CD8-positive, alpha-beta memory T cell (primary cell): Measurements from ENCODE around the gene ADGRG7. TPM values are rescaled to one million over a fixed set of nuclear protein-coding genes. Genes with fewer than 3 reads are reported as not detected.

ENCODE experiments used
- CTCF ChIA-PET: fragments of 350-600 bp; sonication (Branson Sonifier 250); formaldehyde crosslinking; loops from one replicate; lab custom pipeline; 2021; ENCODE audit warnings: antibody characterized with exemption; lab: Charles Lee
- POLR2A ChIA-PET: fragments of 350-600 bp; sonication (Branson Sonifier 250); formaldehyde crosslinking; loops from one replicate; lab custom pipeline; 2021; ENCODE audit warnings: antibody characterized with exemption; lab: Charles Lee
- DNase-seq, 5 donors: peaks; one replicate each; pipeline versions ENCODE4 v3.0.0 to v3.0.0-alpha.2; 2020 to 2022; ENCODE audit warnings: mixed read lengths in 1 of 5
- H3K27ac ChIP-seq: one replicate; pipeline ENCODE4 v1.7.0; 2013; ENCODE audit warnings: low read depth, mild to moderate bottlenecking, low read length, moderate library complexity
- H3K27me3 ChIP-seq: 2 replicates; pipeline ENCODE4 v1.7.0; 2013; ENCODE audit warnings: low read length, mild to moderate bottlenecking; ENCODE audit not compliant: insufficient read depth, poor library complexity, severe bottlenecking
- H3K36me3 ChIP-seq: 2 replicates; pipeline ENCODE4 v1.7.0; 2013; ENCODE audit warnings: mild to moderate bottlenecking, low read length, moderate library complexity; ENCODE audit not compliant: insufficient read depth
- H3K4me1 ChIP-seq: 2 replicates; pipeline ENCODE4 v1.7.0; 2013; ENCODE audit warnings: mild to moderate bottlenecking, low read length, moderate library complexity; ENCODE audit not compliant: insufficient read depth
- H3K4me3 ChIP-seq: 2 replicates; pipeline ENCODE4 v1.7.0; 2013; ENCODE audit warnings: mild to moderate bottlenecking, low read length
- H3K9me3 ChIP-seq: 2 replicates; pipeline ENCODE4 v1.7.0; 2013; ENCODE audit warnings: mild to moderate bottlenecking, low read length
- H3K27ac Mint-ChIP-seq, 8 donors: one replicate each; pipeline ENCODE4 v1.8.0; 2020 to 2021; ENCODE audit warnings: mixed read lengths in 8 of 8, mild to moderate bottlenecking in 6 of 8, inconsistent platforms in 3 of 8, moderate library complexity in 3 of 8
- H3K27me3 Mint-ChIP-seq, 2 donors: one replicate each; pipeline ENCODE4 v1.8.0; 2020 to 2021; ENCODE audit warnings: mixed read lengths in 2 of 2, mild to moderate bottlenecking in 1 of 2, moderate library complexity in 1 of 2
- H3K36me3 Mint-ChIP-seq, 3 donors: one replicate each; pipeline ENCODE4 v1.8.0; 2020 to 2021; ENCODE audit warnings: mixed read lengths in 3 of 3, inconsistent platforms in 1 of 3, mild to moderate bottlenecking in 1 of 3
- H3K4me1 Mint-ChIP-seq, 3 donors: one replicate each; pipeline ENCODE4 v1.8.0; 2020 to 2021; ENCODE audit warnings: mixed read lengths in 3 of 3, inconsistent platforms in 1 of 3, mild to moderate bottlenecking in 1 of 3
- H3K4me3 Mint-ChIP-seq, 7 donors: one replicate each; pipeline ENCODE4 v1.8.0; 2020 to 2021; ENCODE audit warnings: mixed read lengths in 7 of 7, mild to moderate bottlenecking in 6 of 7, moderate library complexity in 4 of 7, inconsistent platforms in 2 of 7
- H3K9me3 Mint-ChIP-seq, 5 donors: one replicate each; pipeline ENCODE4 v1.8.0; 2020 to 2022; ENCODE audit warnings: mixed read lengths in 5 of 5, mild to moderate bottlenecking in 3 of 5, moderate library complexity in 2 of 5, inconsistent platforms in 1 of 5
- polyA plus RNA-seq: library from polyadenylated mRNA; unstranded; fragments of 300-500 nt; fragmentation: Illumina TruSeq; gene quantifications from one replicate; pipeline ENCODE4 v1.2.3, GENCODE V29; 2021
- total RNA-seq, 2 experiments: library from RNA; stranded (reverse); gene quantifications; one replicate each; pipeline ENCODE4 v1.2.3, GENCODE V29; 2021

ADGRG7 gene
- total RNA-seq = not detected
- not detected for polyA plus RNA-seq

- Mint-ChIP-seq H3K36me3 (no peaks in the 10 kb centered on the region), H3K4me1 (peaks cover 0 to 2% (median 0%) of the 10 kb centered on the region in 3 donors), H3K9me3 (no peaks in the 10 kb centered on the region), H3K27me3 (peaks cover 13 to 57% of the 10 kb centered on the region in 2 donors), H3K27ac (peak within 1 kb of the TSS in 1 of 8 donors; percentile 17), H3K4me3 (no peak within 1 kb of the TSS)
- H3K4me1 ChIP-seq = no peaks in the 10 kb centered on the region
- no peak for DNase-seq
- CTCF ChIA-PET = no interaction called here
- H3K4me3 ChIP-seq = no peak within 1 kb of the TSS
- POLR2A ChIA-PET = no interaction called here
- no peaks in the 10 kb centered on the region for H3K36me3 ChIP-seq
- no peaks in the 10 kb centered on the region for H3K9me3 ChIP-seq
- H3K27ac ChIP-seq = no peak within 1 kb of the TSS
- H3K27me3 ChIP-seq = no peaks in the 10 kb centered on the region
These were observed at the start of gene ADGRG7 for GRCh38 chr3:100609305-100609704. Gene ADGRG7, plus strand, starts transcription at chr3:100609601. Its CDS starts 256 bp downstream, at chr3:100609857.

GRCh38 chr3:100560426-100560825 lies 49.0 kb upstream of the ADGRG7 start:
- Mint-ChIP-seq H3K4me3 (no peak overlapping the region), H3K9me3 (no peaks in the 10 kb centered on the region), H3K27ac (no peak overlapping the region), H3K36me3 (no peaks in the 10 kb centered on the region), H3K4me1 (no peaks in the 10 kb centered on the region), H3K27me3 (peaks cover 0 to 4% of the 10 kb centered on the region in 2 donors)
- H3K4me3 ChIP-seq = no peak overlapping the region
- CTCF ChIA-PET = no interaction called here
- H3K4me1 ChIP-seq = no peaks in the 10 kb centered on the region
- H3K27ac ChIP-seq = no peak overlapping the region
- H3K9me3 ChIP-seq = no peaks in the 10 kb centered on the region
- POLR2A ChIA-PET = no interaction called here
- no peaks in the 10 kb centered on the region for H3K36me3 ChIP-seq
- no peaks in the 10 kb centered on the region for H3K27me3 ChIP-seq
- no peak for DNase-seq

- Histone ChIP-seq H3K4me3 (no peak overlapping the region), H3K27me3 (no peaks in the 10 kb centered on the region), H3K27ac (no peak overlapping the region), H3K9me3 (no peaks in the 10 kb centered on the region), H3K36me3 (no peaks in the 10 kb centered on the region), H3K4me1 (no peaks in the 10 kb centered on the region)
- ChIA-PET CTCF (no interaction called here), POLR2A (no interaction called here)
- Mint-ChIP-seq H3K4me3 (no peak overlapping the region), H3K27me3 (peaks cover 0 to 4% of the 10 kb centered on the region in 2 donors), H3K36me3 (no peaks in the 10 kb centered on the region), H3K27ac (no peak overlapping the region), H3K9me3 (no peaks in the 10 kb centered on the region), H3K4me1 (no peaks in the 10 kb centered on the region)
- DNase-seq = no peak
These were observed 47.8 kb upstream of the ADGRG7 start for GRCh38 chr3:100561459-100562158.

- Mint-ChIP-seq H3K4me1 (no peaks in the 10 kb centered on the region), H3K27me3 (peaks cover 0 to 4% of the 10 kb centered on the region in 2 donors), H3K36me3 (no peaks in the 10 kb centered on the region), H3K9me3 (no peaks in the 10 kb centered on the region), H3K27ac (no peak overlapping the region), H3K4me3 (no peak overlapping the region)
- H3K4me1 ChIP-seq = no peaks in the 10 kb centered on the region
- POLR2A ChIA-PET = no interaction called here
- H3K27me3 ChIP-seq = no peaks in the 10 kb centered on the region
- no peak overlapping the region for H3K4me3 ChIP-seq
- H3K36me3 ChIP-seq = no peaks in the 10 kb centered on the region
- CTCF ChIA-PET = no interaction called here
- no peak overlapping the region for H3K27ac ChIP-seq
- no peak for DNase-seq
- H3K9me3 ChIP-seq = no peaks in the 10 kb centered on the region
These were observed 47.1 kb upstream of the ADGRG7 start for GRCh38 chr3:100562224-100562857.

GRCh38 chr3:100563228-100563627 lies 46.2 kb upstream of the ADGRG7 start:
- Histone ChIP-seq H3K9me3 (no peaks in the 10 kb centered on the region), H3K4me1 (no peaks in the 10 kb centered on the region), H3K27me3 (no peaks in the 10 kb centered on the region), H3K36me3 (no peaks in the 10 kb centered on the region), H3K27ac (no peak overlapping the region), H3K4me3 (no peak overlapping the region)
- POLR2A ChIA-PET = no interaction called here
- CTCF ChIA-PET = no interaction called here
- H3K4me1 Mint-ChIP-seq = no peaks in the 10 kb centered on the region
- DNase-seq = no peak
- no peak overlapping the region for H3K4me3 Mint-ChIP-seq
- H3K9me3 Mint-ChIP-seq = no peaks in the 10 kb centered on the region
- H3K36me3 Mint-ChIP-seq = no peaks in the 10 kb centered on the region
- no peak overlapping the region for H3K27ac Mint-ChIP-seq
- no peaks in the 10 kb centered on the region for H3K27me3 Mint-ChIP-seq

- Histone ChIP-seq H3K27me3 (no peaks in the 10 kb centered on the region), H3K36me3 (no peaks in the 10 kb centered on the region), H3K4me3 (no peak overlapping the region), H3K27ac (no peak overlapping the region), H3K9me3 (no peaks in the 10 kb centered on the region), H3K4me1 (no peaks in the 10 kb centered on the region)
- CTCF ChIA-PET = no interaction called here
- Mint-ChIP-seq H3K36me3 (no peaks in the 10 kb centered on the region), H3K9me3 (no peaks in the 10 kb centered on the region), H3K27me3 (no peaks in the 10 kb centered on the region), H3K4me3 (no peak overlapping the region), H3K4me1 (no peaks in the 10 kb centered on the region), H3K27ac (no peak overlapping the region)
- DNase-seq = no peak
- POLR2A ChIA-PET = no interaction called here
These were observed 45.7 kb upstream of the ADGRG7 start for GRCh38 chr3:100563652-100564211.

GRCh38 chr3:100570811-100571210 lies 38.6 kb upstream of the ADGRG7 start:
- peaks cover 2 to 16% of the 10 kb centered on the region in 2 donors for H3K27me3 Mint-ChIP-seq
- no peak for DNase-seq
- no peaks in the 10 kb centered on the region for H3K4me1 Mint-ChIP-seq
- Histone ChIP-seq H3K27me3 (no peaks in the 10 kb centered on the region), H3K9me3 (no peaks in the 10 kb centered on the region), H3K36me3 (no peaks in the 10 kb centered on the region), H3K4me1 (no peaks in the 10 kb centered on the region), H3K4me3 (no peak overlapping the region), H3K27ac (no peak overlapping the region)
- ChIA-PET CTCF (no interaction called here), POLR2A (interaction anchor here (0.7 kb wide), 1 partner anchor 65 kb away, joined by 3 read pairs; no protein-coding TSS in a partner anchor)
- no peaks in the 10 kb centered on the region for H3K36me3 Mint-ChIP-seq
- no peaks in the 10 kb centered on the region for H3K9me3 Mint-ChIP-seq
- no peak overlapping the region for H3K4me3 Mint-ChIP-seq
- no peak overlapping the region for H3K27ac Mint-ChIP-seq

- Histone ChIP-seq H3K27ac (no peak overlapping the region), H3K27me3 (no peaks in the 10 kb centered on the region), H3K4me3 (no peak overlapping the region), H3K9me3 (no peaks in the 10 kb centered on the region), H3K4me1 (no peaks in the 10 kb centered on the region), H3K36me3 (no peaks in the 10 kb centered on the region)
- Mint-ChIP-seq H3K36me3 (no peaks in the 10 kb centered on the region), H3K9me3 (no peaks in the 10 kb centered on the region), H3K4me1 (no peaks in the 10 kb centered on the region), H3K4me3 (no peak overlapping the region), H3K27ac (no peak overlapping the region), H3K27me3 (peaks cover 5 to 21% of the 10 kb centered on the region in 2 donors)
- ChIA-PET POLR2A (no interaction called here), CTCF (no interaction called here)
- DNase-seq = no peak
These were observed 34.9 kb upstream of the ADGRG7 start for GRCh38 chr3:100574536-100574935.
